ENCODE results near the gene MEX3A. TPM values are rescaled to one million over a fixed set of nuclear protein-coding genes. Genes with fewer than 3 reads are reported as not detected.
"Not testable (repeated sequence)": the region's sequence is repeated elsewhere in the genome, so short reads cannot be mapped to it uniquely, and the experiment has no call there.

Gene MEX3A
- total RNA-seq, 4 donors from 2014 or later: 0.15 to 1.4 (median 0.65) TPM

GRCh38 chr1:156072251-156072650 is 10.0 kb downstream of the MEX3A start:
- H3K4me1 ChIP-seq: peaks cover 0 to 18% (median 4%) of the 10 kb centered on the region in 3 donors
- no peak overlapping the region for H3K4me3 ChIP-seq
- peaks cover 0 to 71% (median 0%) of the 10 kb centered on the region in 3 donors for H3K36me3 ChIP-seq
- DNase-seq: no peak
- intact Hi-C loops (cut with DNase I): no loop called here
- H3K27me3 ChIP-seq: peaks cover 0 to 7% (median 0%) of the 10 kb centered on the region in 4 donors
- H3K9me3 ChIP-seq: no peaks in the 10 kb centered on the region
- no peak overlapping the region for H3K27ac ChIP-seq
- WGBS, 2 donors: 41 to 57% methylated on average over 2 to 4 of the region's 6 CpGs
- no peak for TF ChIP-seq POLR2A (IDR thresholded peaks at IDR 0.05)
- TF ChIP-seq CTCF (IDR thresholded peaks at IDR 0.05): no peak

- intact Hi-C loops (cut with DNase I); H3K4me3 ChIP-seq; DNase-seq; H3K27me3 ChIP-seq; H3K9me3 ChIP-seq; H3K27ac ChIP-seq: not testable (repeated sequence)
- peaks cover 0 to 18% (median 4%) of the 10 kb centered on the region in 3 donors for H3K4me1 ChIP-seq
- WGBS, 2 donors: 92 to 97% methylated on average over 3 to 6 of the region's 7 CpGs
- H3K36me3 ChIP-seq: peaks cover 0 to 71% (median 0%) of the 10 kb centered on the region in 3 donors
Measured at GRCh38 chr1:156071332-156071816, 10.9 kb downstream of the MEX3A start.

GRCh38 chr1:156070548-156070947 is 11.7 kb downstream of the MEX3A start:
- WGBS, 2 donors: 40 to 44% methylated on average over 4 of the region's 4 CpGs
- Histone ChIP-seq H3K36me3 (peaks cover 0 to 80% (median 0%) of the 10 kb centered on the region in 3 donors), H3K4me1 (peaks cover 0 to 11% (median 4%) of the 10 kb centered on the region in 3 donors), H3K27me3 (peaks cover 0 to 7% (median 0%) of the 10 kb centered on the region in 4 donors), H3K9me3 (no peaks in the 10 kb centered on the region), H3K4me3 (no peak overlapping the region), H3K27ac (no peak overlapping the region)
- no peak for DNase-seq
- intact Hi-C loops (cut with DNase I): no loop called here
- no peak for TF ChIP-seq POLR2A (IDR thresholded peaks at IDR 0.05)
- TF ChIP-seq CTCF (IDR thresholded peaks at IDR 0.05): no peak

- Histone ChIP-seq H3K36me3 (peaks cover 0 to 87% (median 0%) of the 10 kb centered on the region in 3 donors), H3K9me3 (no peaks in the 10 kb centered on the region), H3K27me3 (peaks cover 0 to 7% (median 0%) of the 10 kb centered on the region in 4 donors), H3K4me3 (no peak overlapping the region), H3K27ac (no peak overlapping the region), H3K4me1 (peaks cover 0 to 9% (median 0%) of the 10 kb centered on the region in 3 donors)
- intact Hi-C loops (cut with DNase I): no loop called here
- no peak for DNase-seq
- no peak for TF ChIP-seq POLR2A (IDR thresholded peaks at IDR 0.05)
- no peak for TF ChIP-seq CTCF (IDR thresholded peaks at IDR 0.05)
- WGBS, 2 donors: 43 to 71% methylated on average over 1 to 2 of the region's 3 CpGs
Measured at GRCh38 chr1:156069490-156070455, 12.5 kb downstream of the MEX3A start.

GRCh38 chr1:156067262-156067661 is 15.0 kb downstream of the MEX3A start:
- H3K4me1 ChIP-seq: peaks cover 0 to 31% (median 0%) of the 10 kb centered on the region in 3 donors
- H3K36me3 ChIP-seq: peaks cover 0 to 81% (median 0%) of the 10 kb centered on the region in 3 donors
- 77 to 80% methylated on average over 2 of the region's 2 CpGs for WGBS, 2 donors
- no peak overlapping the region for H3K4me3 ChIP-seq
- no peak for DNase-seq
- no peaks in the 10 kb centered on the region for H3K9me3 ChIP-seq
- H3K27me3 ChIP-seq: peaks cover 0 to 7% (median 0%) of the 10 kb centered on the region in 4 donors
- TF ChIP-seq CTCF (IDR thresholded peaks at IDR 0.05) (no peak), POLR2A (IDR thresholded peaks at IDR 0.05) (no peak)
- H3K27ac ChIP-seq: no peak overlapping the region
- intact Hi-C loops (cut with DNase I): no loop called here

All from esophagus squamous epithelium (tissue), 5 donors.